NK-92 (cell line): ENCODE results near the gene CTNNA3.
"Not testable (repeated sequence)": the region's sequence is repeated elsewhere in the genome, so short reads cannot be mapped to it uniquely, and the experiment has no call there.

Experiments used
- DNase-seq: peaks from one replicate; lab custom pipeline; 2025; ENCODE audit not compliant: unreplicated experiment; lab: John Stamatoyannopoulos, UW

The CTNNA3 gene

DNA sequence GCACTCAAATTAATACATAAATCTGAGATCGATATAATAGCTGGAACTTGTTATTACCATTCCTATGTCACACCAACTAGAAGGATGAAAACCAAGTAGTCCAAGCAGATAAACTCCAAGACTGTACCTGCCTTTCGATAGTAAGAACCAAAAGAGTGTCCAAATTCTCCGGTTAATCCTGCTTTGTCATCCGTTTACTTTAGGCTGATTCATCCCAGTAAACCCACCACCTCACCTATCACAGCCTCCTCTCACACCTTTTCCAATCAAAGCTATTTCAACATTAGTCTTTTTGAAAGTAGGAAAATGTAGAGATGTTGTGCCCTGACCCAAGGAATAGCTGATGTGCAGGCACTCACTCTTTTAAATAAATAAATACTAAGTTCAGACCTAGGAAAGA is 177.2 kb downstream of the CTNNA3 start:
- DNase-seq, result no peak

DNA sequence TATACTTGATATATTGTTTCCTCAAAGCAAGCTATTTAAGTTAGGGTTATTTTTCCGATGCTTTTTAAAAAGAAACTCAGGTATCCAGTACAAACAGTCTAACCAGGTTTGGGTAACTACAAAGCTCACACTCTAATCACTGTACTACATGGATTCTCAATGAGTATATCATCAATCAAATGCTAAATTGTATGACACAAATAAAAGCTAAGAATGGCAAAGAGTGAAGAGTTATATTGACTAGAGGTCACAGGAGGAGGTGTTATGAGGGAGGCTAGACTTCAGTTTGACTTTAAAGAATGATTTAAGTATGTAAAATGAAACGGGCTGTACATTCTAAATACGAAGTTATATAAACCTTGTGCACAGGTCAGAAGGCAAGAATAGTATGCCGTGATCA is 178.0 kb downstream of the CTNNA3 start:
- DNase-seq, result no peak

DNA sequence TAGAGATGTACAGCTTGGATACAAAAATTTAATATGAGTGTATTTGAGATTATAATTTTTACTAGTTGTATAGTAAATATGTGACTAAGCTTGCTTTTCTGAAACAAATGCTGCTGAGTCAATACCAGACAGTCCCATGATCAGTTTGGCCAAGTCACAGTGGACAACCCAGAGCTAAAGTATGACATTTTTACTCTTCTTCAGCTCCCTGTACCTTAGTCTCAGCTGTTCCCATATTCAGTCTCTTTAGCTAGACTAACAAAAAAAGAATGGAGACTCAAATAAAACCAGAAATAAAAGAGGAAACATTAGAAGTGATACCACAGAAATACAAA is 189.3 kb downstream of the CTNNA3 start:
- no peak for DNase-seq

DNA sequence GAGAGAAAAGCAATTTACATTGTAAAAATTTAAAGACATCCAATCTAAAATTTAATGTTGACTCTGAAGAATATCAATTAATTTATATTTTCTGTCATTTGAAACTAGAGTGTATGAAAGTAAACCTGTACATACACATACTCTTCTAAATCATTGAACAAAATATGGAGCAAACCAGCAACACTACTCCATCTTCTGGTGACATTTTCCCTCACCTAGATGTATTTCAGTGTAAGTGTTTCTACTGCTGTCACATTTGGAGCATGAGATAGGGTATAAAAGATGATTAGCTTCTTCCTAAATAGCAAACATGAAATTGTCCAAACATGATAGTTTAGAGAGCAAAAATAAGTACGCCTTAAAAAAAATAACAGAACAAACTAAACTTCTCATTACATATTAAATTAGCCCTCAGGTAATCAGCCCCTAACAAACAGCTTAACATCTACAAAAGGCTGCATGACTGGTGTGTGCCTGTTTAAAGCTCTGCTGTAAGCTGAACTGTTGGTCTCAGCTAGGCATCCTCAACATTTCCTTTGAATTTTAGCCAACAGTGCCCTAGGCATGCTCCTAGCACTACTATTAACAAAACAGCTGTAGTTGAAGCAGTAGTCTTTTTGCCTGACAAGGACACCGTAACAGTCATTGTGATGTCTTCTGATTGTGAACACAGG is 189.8 kb downstream of the CTNNA3 start:
- no peak for DNase-seq

GRCh38 chr10:67492317-67493019 is 203.5 kb downstream of the CTNNA3 start:
- DNase-seq, result no peak

DNA sequence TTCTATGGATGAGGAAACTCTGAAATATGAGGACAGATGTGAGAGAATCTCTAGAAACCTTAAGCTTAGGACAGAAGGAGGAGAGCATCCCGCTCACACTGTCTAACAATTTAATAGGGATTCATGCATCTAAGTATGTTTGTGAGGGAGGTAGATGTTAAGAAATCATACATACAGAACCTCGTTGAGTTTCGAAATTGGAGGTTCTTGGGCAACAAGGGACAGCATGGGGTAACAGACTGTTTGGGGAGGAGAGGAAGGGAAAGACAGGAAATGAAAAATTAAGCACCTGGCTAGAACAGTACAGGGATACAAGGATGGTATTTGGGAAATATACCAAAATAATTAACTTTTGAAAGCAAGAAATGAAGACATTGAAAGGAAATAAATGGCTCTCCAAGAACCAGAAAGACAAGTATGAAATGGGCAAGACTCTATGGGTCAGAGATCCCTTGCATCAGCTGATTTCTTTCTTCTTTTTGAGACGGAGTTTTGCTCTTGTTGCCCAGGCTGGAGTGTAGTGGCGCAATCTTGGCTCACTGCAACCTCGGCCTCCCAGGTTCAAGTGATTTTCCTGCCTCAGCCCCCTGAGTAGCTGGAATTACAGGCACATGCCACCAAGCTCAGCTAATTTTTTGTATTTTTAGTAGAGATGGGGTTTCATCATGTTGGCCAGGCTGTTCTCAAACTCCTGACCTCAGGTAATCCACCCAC is 207.9 kb downstream of the CTNNA3 start:
- no peak for DNase-seq

DNA sequence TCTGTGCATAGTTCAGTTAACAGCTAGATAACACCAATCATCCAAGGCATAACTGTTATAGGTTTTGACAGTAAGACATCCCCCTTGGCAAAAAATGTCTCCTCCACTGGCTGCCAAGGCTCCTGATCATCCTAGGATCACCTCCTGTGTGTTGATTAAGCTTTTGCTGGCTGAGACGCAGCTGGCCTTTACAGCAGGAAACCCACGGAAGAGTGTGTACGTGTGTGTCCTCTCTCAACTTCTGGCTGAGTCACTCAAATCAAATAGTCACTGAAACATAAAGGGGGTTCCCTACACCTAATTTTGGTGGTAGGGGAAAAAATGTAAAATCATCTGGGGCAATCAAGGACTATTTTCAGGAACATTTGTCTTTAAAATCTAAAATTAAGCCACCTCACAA is 208.8 kb downstream of the CTNNA3 start:
- no peak for DNase-seq

DNA sequence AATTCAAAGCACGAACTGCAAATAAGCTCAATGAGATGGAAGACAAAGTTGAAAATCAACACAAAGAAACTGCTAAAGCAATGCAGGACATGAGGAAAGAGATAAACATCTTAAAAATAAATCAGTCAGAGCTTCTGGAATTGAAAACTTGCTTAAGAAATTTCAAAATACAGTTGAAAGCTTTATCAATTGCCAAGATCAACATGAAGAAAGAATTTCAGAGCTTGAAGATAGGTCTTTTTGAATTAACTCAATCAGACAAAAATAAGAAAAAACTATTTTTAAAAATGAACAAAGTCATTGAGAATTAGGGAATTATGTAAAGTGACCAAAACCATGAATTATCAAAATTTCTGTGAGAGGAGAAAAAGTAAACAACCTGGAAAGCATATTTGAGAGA is 218.1 kb downstream of the CTNNA3 start:
- DNase-seq, result no peak

DNA sequence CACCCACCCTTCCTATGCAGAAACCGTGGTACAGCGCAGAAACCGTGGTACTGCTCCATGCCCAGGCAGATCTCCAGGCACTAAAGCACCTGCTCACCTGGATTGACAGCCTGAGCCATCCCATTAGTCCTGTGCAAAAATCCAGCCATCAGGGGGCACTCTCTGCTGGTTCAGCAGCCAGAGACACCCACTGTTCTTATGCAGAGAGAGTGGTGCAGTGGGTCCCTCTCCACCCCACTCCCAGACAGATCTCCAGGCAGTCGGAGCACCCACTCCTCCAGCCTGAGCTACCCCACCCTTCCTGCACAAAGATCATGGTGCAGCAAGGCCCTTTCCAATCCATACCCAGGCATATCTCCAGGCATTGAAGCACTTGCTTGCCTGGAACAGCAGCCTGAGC is 219.8 kb downstream of the CTNNA3 start:
- DNase-seq, result no peak

- DNase-seq, result no peak
Measured at GRCh38 chr10:67473850-67474633, 222.0 kb downstream of the CTNNA3 start.

- DNase-seq, result no peak
Measured at GRCh38 chr10:67471022-67471421, 225.0 kb downstream of the CTNNA3 start.

GRCh38 chr10:67464278-67464677 is 231.7 kb downstream of the CTNNA3 start:
- no peak for DNase-seq

DNA sequence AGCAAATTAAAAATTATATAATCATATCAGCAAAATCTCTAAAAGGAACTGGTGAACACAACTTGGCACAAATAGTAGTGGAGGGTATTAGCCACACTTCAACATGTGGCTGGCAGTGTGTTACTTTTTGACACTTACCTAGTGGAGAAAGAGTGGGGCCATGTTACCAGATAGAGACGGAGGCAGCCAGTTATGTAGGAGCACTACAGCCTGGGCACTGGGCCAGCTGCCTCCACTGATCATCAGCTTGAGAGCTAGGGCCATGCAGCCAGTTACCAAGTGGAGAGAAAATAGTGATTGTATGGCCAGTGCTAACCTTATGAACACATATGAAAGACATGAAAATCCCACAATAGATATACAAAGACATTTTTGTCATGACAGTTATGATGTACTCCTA is 243.1 kb downstream of the CTNNA3 start:
- DNase-seq, result no peak

DNA sequence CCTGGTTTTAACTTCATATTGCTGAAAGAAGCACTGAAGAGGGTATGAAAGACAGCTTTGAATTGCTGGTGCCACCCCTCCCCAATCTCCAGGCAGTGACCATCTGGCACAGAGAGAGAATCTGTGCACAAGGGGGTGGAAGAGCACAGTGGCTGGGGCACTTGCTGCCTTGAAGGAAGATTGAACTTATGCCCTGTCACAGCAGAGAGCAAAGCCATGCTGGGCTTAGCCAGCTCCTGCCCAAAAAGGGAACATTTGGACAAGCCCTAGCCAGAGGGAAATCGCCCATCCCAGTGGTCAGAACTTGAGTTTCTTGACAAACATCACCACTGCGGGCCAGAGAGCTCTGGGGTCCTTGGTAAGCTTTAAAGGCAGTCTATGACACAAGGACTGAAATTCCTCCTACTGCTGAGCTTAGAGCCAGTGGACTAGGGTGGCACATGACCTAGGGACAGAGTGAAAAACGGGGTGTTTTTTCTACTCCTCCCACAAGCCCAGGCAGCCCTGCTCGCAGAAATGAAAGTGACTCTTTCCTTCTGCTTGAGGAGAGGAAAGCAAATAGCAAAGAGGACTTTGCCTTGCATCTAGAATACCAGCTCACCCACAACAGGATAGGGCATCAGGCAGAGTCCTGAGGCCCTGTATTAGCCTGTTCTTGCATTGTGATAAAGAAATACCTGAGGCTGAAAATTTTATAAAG is 257.2 kb downstream of the CTNNA3 start:
- no peak for DNase-seq

GRCh38 chr10:67433276-67433675 is 262.7 kb downstream of the CTNNA3 start:
- no peak for DNase-seq

DNA sequence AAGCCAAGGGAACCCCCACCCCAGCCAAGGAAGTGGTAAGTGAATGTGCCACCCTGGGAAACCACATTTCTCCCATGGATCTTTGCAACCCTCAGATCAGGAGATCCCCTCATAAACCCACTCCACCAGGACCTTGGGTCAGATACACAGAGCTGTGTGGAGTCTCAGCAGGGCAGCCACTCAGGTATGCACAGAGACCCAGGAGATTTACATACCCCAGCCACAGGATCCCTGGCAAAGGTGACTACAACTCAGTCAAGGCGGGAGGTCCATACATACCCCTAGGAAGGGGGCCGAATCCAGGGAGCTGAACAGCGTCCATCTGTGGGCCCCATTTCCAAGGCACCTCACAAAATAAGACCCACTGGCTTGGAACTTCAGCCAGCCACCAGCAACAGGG is 293.4 kb downstream of the CTNNA3 start:
- DNase-seq, result no peak

- no peak for DNase-seq
Measured at GRCh38 chr10:67401711-67402110, 294.3 kb downstream of the CTNNA3 start.

- DNase-seq, result not testable (repeated sequence)
Measured at GRCh38 chr10:67386841-67387533, 309.0 kb downstream of the CTNNA3 start.

- no peak for DNase-seq
Measured at GRCh38 chr10:67386260-67386659, 309.7 kb downstream of the CTNNA3 start.

GRCh38 chr10:67385566-67385965 is 310.4 kb downstream of the CTNNA3 start:
- DNase-seq, result no peak
